Measurements from ENCODE around the gene LSG1. TPM values are rescaled to one million over a fixed set of nuclear protein-coding genes. Genes with fewer than 3 reads are reported as not detected.

LSG1 gene
- total RNA-seq, 1 experiment from 2014 or later: 39.7 TPM

DNA sequence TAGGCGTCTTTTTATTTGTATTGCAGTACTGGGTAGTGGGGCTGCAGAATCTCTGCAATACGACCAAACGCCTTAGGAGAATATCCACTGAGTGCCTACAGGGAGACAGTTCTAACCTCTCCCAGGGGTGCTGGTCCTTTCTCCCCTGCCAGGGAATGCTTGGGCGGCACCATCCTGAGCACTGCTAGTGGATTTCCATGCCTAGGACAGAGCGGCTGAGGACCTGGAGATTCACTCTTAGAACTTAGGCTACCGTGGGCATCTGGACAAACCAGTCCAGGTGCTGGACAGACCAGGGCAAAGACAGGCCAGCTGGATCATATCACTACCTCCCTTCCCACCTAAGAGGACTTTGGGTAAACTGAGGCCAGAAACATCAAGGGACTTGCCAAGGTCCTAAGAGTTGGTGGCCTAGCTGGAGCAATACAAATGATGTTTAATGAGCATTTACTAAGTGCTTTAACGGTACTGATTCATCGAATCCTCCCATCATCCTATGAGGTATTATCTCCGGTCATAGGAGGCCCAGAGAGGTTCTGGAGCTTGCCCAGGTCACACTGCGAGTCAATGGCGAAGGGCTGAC, 39.7 kb downstream of the LSG1 start:
- no peak overlapping the region for H2AFZ ChIP-seq (ENCODE audit: low read depth, low read length, poor library complexity, severe bottlenecking)
- peak overlapping the region; percentile 93; the same call in 1 of the 2 replicates for H3K27ac ChIP-seq (ENCODE audit: low read depth, low read length)
- peaks cover 6 to 12% of the 10 kb centered on the region in 2 experiments; a peak in 1 of 4 replicates for H3K9me3 ChIP-seq (ENCODE audit: control insufficient read depth in 1 of 2, insufficient read depth in 1 of 2, low read depth in 1 of 2, low read length in 2 of 2)
- peaks cover 4 to 14% of the 10 kb centered on the region in 2 experiments; a peak in 2 of 4 replicates for H3K4me1 ChIP-seq (ENCODE audit: control insufficient read depth in 1 of 2, insufficient read depth in 2 of 2, low read length in 2 of 2)
- peaks cover 0 to 17% of the 10 kb centered on the region in 2 experiments; a peak in 2 of 4 replicates for H3K36me3 ChIP-seq (ENCODE audit: control insufficient read depth in 1 of 2, insufficient read depth in 2 of 2, low read length in 2 of 2)
- peak overlapping the region; percentile 63 for H3K9ac ChIP-seq (ENCODE audit: low read length)
- H3K4me3 ChIP-seq (replicated peaks in 1 of 2; ENCODE audit: low read depth in 1 of 2, low read length in 2 of 2): peak overlapping the region; percentile 69 to 74
- no peak for DNase-seq (ENCODE audit: low read depth, low spot score)
- RAD21 ChIA-PET (ENCODE audit: low non-redundant PET in 1 of 2, low total read pairs in 2 of 2, uncharacterized antibody in 2 of 2, unreplicated experiment in 2 of 2): no interaction called here
- CTCF ChIA-PET: interaction anchor here (1.1 kb wide), 1 partner anchor 39 kb away, joined by 4 read pairs; the partner anchor contains the start of gene LSG1
- no peaks in the 10 kb centered on the region for H3K27me3 ChIP-seq (ENCODE audit: insufficient read depth, low read length)
- TSS peak; percentile 61 for BruUV-seq (replicated peaks)
- no peak for ATAC-seq
- H4K20me1 ChIP-seq (ENCODE audit: insufficient read depth): no peaks in the 10 kb centered on the region
- POLR2A ChIA-PET: no interaction called here
- TF ChIP-seq SRF (IDR thresholded peaks at IDR 0.05; ENCODE audit: low read depth) (no peak), CEBPB (IDR thresholded peaks at IDR 0.05; ENCODE audit: low read depth) (no peak), POLR2AphosphoS5 (IDR thresholded peaks at IDR 0.05; ENCODE audit: low read depth, low read length) (no peak), SP1 (IDR thresholded peaks at IDR 0.05; ENCODE audit: low read depth) (no peak), RAD21 (IDR thresholded peaks at IDR 0.05; ENCODE audit: low read depth) (no peak), EZH2 (IDR thresholded peaks at IDR 0.05) (no peak), SIN3A (IDR thresholded peaks at IDR 0.05; ENCODE audit: low read depth) (no peak), TCF7L2 (IDR thresholded peaks at IDR 0.05; ENCODE audit: borderline replicate concordance, extremely low read depth, insufficient read depth, insufficient read length) (no peak), ZFX (IDR thresholded peaks at IDR 0.05) (no peak), JUND (IDR thresholded peaks at IDR 0.05) (no peak), EZH2phosphoT487 (IDR thresholded peaks at IDR 0.05; ENCODE audit: borderline replicate concordance) (no peak)
- TF ChIP-seq, protein P1, sequence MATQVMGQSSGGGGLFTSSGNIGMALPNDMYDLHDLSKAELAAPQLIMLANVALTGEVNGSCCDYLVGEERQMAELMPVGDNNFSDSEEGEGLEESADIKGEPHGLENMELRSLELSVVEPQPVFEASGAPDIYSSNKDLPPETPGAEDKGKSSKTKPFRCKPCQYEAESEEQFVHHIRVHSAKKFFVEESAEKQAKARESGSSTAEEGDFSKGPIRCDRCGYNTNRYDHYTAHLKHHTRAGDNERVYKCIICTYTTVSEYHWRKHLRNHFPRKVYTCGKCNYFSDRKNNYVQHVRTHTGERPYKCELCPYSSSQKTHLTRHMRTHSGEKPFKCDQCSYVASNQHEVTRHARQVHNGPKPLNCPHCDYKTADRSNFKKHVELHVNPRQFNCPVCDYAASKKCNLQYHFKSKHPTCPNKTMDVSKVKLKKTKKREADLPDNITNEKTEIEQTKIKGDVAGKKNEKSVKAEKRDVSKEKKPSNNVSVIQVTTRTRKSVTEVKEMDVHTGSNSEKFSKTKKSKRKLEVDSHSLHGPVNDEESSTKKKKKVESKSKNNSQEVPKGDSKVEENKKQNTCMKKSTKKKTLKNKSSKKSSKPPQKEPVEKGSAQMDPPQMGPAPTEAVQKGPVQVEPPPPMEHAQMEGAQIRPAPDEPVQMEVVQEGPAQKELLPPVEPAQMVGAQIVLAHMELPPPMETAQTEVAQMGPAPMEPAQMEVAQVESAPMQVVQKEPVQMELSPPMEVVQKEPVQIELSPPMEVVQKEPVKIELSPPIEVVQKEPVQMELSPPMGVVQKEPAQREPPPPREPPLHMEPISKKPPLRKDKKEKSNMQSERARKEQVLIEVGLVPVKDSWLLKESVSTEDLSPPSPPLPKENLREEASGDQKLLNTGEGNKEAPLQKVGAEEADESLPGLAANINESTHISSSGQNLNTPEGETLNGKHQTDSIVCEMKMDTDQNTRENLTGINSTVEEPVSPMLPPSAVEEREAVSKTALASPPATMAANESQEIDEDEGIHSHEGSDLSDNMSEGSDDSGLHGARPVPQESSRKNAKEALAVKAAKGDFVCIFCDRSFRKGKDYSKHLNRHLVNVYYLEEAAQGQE (IDR thresholded peaks at IDR 0.05; ENCODE audit: low read depth): no peak
- TF ChIP-seq, protein P2, sequence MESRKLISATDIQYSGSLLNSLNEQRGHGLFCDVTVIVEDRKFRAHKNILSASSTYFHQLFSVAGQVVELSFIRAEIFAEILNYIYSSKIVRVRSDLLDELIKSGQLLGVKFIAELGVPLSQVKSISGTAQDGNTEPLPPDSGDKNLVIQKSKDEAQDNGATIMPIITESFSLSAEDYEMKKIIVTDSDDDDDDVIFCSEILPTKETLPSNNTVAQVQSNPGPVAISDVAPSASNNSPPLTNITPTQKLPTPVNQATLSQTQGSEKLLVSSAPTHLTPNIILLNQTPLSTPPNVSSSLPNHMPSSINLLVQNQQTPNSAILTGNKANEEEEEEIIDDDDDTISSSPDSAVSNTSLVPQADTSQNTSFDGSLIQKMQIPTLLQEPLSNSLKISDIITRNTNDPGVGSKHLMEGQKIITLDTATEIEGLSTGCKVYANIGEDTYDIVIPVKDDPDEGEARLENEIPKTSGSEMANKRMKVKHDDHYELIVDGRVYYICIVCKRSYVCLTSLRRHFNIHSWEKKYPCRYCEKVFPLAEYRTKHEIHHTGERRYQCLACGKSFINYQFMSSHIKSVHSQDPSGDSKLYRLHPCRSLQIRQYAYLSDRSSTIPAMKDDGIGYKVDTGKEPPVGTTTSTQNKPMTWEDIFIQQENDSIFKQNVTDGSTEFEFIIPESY (IDR thresholded peaks at IDR 0.05; ENCODE audit: extremely low read depth, insufficient replicate concordance, low read length): no peak
- H3K9me2 ChIP-seq (ENCODE audit: insufficient read depth): no peaks in the 10 kb centered on the region
- intact Hi-C loops (cut with micrococcal nuclease): no loop called here
- peaks cover 6% of the 10 kb centered on the region; the same call in 1 of the 2 replicates for H3K79me2 ChIP-seq (ENCODE audit: insufficient read depth, low read length)
- peak overlapping the region; percentile 99 for H3K4me2 ChIP-seq (ENCODE audit: low read length)

All from HCT116 (cell line).